GM12873 (cell line): Measurements from ENCODE around the gene FRMD4B.

Experiments used
- CTCF ChIP-seq: IDR thresholded peaks from 2 replicates; pipeline ENCODE4 v1.5.1; 2012; ENCODE audit warnings: low read depth, mild to moderate bottlenecking, moderate library complexity, low read length, control low read depth; ENCODE audit not compliant: insufficient read depth; ENCODE audit errors: missing control alignments

Gene FRMD4B

GRCh38 chr3:69142090-69142489 is 243.8 kb downstream of the FRMD4B start:
- TF ChIP-seq CTCF: no peak

DNA sequence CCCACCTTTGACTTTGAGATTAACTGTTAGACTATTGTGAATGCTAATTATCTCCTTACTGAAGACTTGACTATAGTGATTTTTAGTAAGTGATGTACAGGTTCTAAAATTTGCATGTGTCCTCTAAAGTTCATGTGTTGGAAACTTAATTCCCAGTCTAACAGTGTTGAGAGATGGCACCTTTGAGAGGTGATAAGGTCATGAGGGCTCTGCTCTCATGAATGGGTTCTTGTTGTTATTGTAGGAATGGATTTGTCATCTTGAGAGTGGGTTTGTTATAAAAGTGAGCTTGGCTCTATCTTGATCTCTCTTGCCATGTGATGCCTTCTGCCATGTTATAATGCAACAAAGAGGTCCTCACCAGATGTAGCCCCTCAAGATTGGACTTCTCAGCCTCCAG is 244.6 kb downstream of the FRMD4B start:
- no peak for TF ChIP-seq CTCF

DNA sequence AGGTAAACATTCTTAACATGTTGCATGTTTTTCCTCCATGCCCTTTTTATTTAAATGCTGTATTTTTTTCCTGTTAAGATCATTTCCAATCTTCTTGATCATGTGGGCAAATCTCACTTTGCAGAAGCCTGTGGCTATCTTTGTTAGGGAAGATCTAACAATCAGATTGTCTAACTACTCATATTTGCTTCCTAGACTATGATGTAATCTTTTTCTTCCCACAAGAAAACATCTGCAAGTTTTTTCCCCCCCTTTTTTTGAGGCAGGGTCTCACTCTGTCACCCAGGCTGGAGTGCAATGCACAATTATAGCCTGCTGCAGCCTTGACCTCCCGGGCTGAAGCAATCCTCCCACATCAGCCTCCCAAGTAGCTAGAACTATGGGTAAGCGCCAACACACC is 248.5 kb downstream of the FRMD4B start:
- TF ChIP-seq CTCF: no peak

DNA sequence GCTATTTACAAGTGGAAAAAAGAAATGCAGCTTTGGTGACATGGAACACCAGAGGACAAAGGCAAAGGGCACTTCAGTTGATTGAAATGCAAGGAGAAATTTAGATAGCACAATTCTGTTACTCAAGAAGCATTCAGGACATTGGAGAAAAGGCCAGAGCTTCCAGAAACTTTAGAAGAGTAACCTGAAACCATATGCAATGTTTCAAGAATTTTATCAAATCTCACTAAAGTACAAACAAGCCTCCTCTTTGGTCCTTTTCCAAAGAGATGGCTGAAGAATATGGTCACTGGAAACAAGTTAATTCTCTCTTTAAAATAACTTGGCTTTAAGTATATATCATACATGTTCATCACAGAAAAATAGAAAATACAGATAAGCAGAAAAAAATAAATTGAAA is 248.9 kb downstream of the FRMD4B start:
- no peak for TF ChIP-seq CTCF

DNA sequence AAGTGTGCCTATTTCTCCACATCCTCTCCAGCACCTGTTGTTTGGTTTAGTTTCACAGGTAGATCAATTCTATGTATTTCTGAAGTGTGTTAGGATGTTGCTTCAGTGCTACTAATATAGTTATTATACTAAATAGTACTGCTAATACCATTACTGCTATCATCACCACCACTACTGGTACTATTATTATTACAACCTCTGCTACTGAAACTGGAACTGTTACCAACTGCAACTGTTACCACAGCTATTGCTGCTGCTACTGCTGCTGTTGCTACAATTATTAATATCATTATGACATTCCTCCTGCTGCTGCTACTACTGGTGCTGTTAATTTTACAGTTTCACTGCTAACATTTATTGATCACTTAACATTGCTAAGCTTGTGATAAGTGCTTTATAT is 255.2 kb downstream of the FRMD4B start:
- no peak for TF ChIP-seq CTCF

GRCh38 chr3:69129531-69129930 is 256.4 kb downstream of the FRMD4B start:
- TF ChIP-seq CTCF: no peak

DNA sequence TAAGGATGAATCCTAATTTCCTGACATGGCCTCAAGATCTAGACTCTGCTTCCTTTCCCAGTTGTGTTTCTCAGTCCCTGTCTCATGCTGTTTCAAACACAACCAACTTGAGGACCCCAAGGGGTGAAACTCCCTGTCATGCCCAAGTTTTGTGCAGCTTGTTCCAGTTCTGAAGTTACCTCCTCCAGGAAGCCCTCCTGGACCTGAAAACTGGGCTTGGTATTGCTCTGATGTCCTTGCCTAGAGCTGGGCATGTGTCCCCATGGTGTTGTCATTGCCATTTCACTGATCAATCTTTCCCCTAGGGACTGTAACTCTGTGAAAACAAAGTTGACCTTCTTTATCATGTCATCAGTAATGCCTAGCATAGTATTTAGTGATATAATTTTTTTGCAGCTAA is 257.4 kb downstream of the FRMD4B start:
- no peak for TF ChIP-seq CTCF

- TF ChIP-seq CTCF: no peak
Observed at GRCh38 chr3:69126999-69127398, 258.9 kb downstream of the FRMD4B start.
